ENCODE measurements around the gene SF3A1. TPM values are rescaled to one million over a fixed set of nuclear protein-coding genes. Genes with fewer than 3 reads are reported as not detected.

The SF3A1 gene
- total and polyA plus RNA-seq, 2 of the 13 experiments (the other 11 are each of a cell fraction or from before 2014, with no cell fraction given), result 10.0 to 22.0 TPM

- no peak for FAIRE-seq
- Histone ChIP-seq H3K36me3 (replicated peaks in 1 of 2; ENCODE audit: control insufficient read depth in 1 of 2, insufficient read depth in 2 of 2, low read length in 2 of 2) (peaks cover 39 to 54% of the 10 kb centered on the region in 2 experiments; a peak in 4 of 5 replicates), H2AFZ (ENCODE audit: low read length) (no peak overlapping the region), H3K79me2 (ENCODE audit: insufficient read depth, low read length) (no peaks in the 10 kb centered on the region), H3K9ac (ENCODE audit: insufficient read depth, low read depth, low read length) (no peak overlapping the region), H3K4me2 (ENCODE audit: low read depth, low read length) (no peak overlapping the region), H3K27ac (ENCODE audit: extremely low read length, insufficient read depth, low read length) (no peak overlapping the region), H3K4me1 (ENCODE audit: insufficient read depth, low read length) (peaks cover 14% of the 10 kb centered on the region), H3K4me3 (replicated peaks in 1 of 3; ENCODE audit: insufficient read depth in 1 of 3, low read depth in 2 of 3, low read length in 3 of 3) (no peak overlapping the region), H3K27me3 (ENCODE audit: control insufficient read depth in 1 of 2, insufficient read depth in 2 of 2, low read length in 2 of 2) (no peaks in the 10 kb centered on the region), H3K9me3 (ENCODE audit: low read length) (no peaks in the 10 kb centered on the region), H4K20me1 (ENCODE audit: insufficient read depth, low read length) (no peaks in the 10 kb centered on the region)
- ATAC-seq, result no peak
- no peak for DNase-seq (ENCODE audit: low spot score)
- CTCF ChIA-PET (ENCODE audit: low intra/inter-chr PET ratio, low total read pairs), result no interaction called here
- WGBS (ENCODE audit: low lambda C conversion rate), result 97% methylated on average over 2 of the region's 2 CpGs
- in situ Hi-C loops (cut with HindIII; ENCODE audit: extremely low pct_ligation_motif_present, low pct_unique_long_range_greater_than_20kb), result no loop called here
- POLR2A ChIA-PET, result interaction anchor here (1.3 to 1.7 kb wide), 3 partner anchors 13 to 42 kb away, joined by 3 to 5 read pairs (median 5); partner anchors contain the start of genes CCDC157 and SF3A1
- BruUV-seq (replicated peaks), result no TSS peak
- intact Hi-C loops (cut with micrococcal nuclease; ENCODE audit: unreplicated experiment), result no loop called here
- no peak for TF ChIP-seq ZNF275 (CRISPR knock-in tag; IDR thresholded peaks at IDR 0.05; ENCODE audit: borderline replicate concordance)
- TF ChIP-seq ZNF280D (CRISPR knock-in tag; IDR thresholded peaks at IDR 0.05), result no peak
- TF ChIP-seq MATR3 (CRISPR knock-in tag; IDR thresholded peaks at IDR 0.05), result no peak
- TF ChIP-seq ZBTB26 (CRISPR knock-in tag; IDR thresholded peaks at IDR 0.05; ENCODE audit: borderline replicate concordance), result no peak
- TF ChIP-seq SRSF4 (IDR thresholded peaks at IDR 0.05; ENCODE audit: low read depth, low read length, poor library complexity, severe bottlenecking), result no peak
- no peak for TF ChIP-seq RBFOX2 (IDR thresholded peaks at IDR 0.05; ENCODE audit: low read depth, low read length)
- no peak for TF ChIP-seq ZNF468 (CRISPR knock-in tag; IDR thresholded peaks at IDR 0.05)
- TF ChIP-seq ZNF773 (CRISPR knock-in tag; IDR thresholded peaks at IDR 0.05; ENCODE audit: borderline replicate concordance), result no peak
- no peak for TF ChIP-seq SUZ12 (IDR thresholded peaks at IDR 0.05; ENCODE audit: low read depth, low read length)
- no peak for TF ChIP-seq CTCF (CRISPR knock-in tag; IDR thresholded peaks at IDR 0.05)
- TF ChIP-seq ZNF180 (CRISPR knock-in tag; IDR thresholded peaks at IDR 0.05; ENCODE audit: borderline replicate concordance, low read depth), result no peak
- TF ChIP-seq SRF (IDR thresholded peaks at IDR 0.05; ENCODE audit: low read depth, low read length), result no peak
Observed at GRCh38 chr22:30332994-30333706, 23.5 kb downstream of the SF3A1 start.
